ENCODE measurements around the gene CYP27C1.

The CYP27C1 gene

GRCh38 chr2:127196998-127197397 is 23.1 kb downstream of the CYP27C1 start:
- TF ChIP-seq EZH2phosphoT487 (IDR thresholded peaks at IDR 0.05; ENCODE audit: borderline replicate concordance) (no peak), CTCF (conservative IDR thresholded peaks at IDR 0.05; ENCODE audit: low read length) (peak; percentile 93)
- H3K4me3 ChIP-seq (ENCODE audit: low read length, poor library complexity, severe bottlenecking) = peak overlapping the region; percentile 77
- no peaks in the 10 kb centered on the region for H3K9me3 ChIP-seq (ENCODE audit: insufficient read depth, low read depth, low read length)
- H3K9me2 ChIP-seq (replicated peaks; ENCODE audit: low read depth, low read length) = no peaks in the 10 kb centered on the region
- no peaks in the 10 kb centered on the region for H4K20me1 ChIP-seq (ENCODE audit: insufficient read depth, low read length, poor library complexity, severe bottlenecking)
- peak overlapping the region; percentile 91 for H2AFZ ChIP-seq (ENCODE audit: low read length)
- H3K27me3 ChIP-seq (ENCODE audit: insufficient read depth, low read length, poor library complexity, severe bottlenecking) = no peaks in the 10 kb centered on the region
- no peaks in the 10 kb centered on the region for H3F3A ChIP-seq (ENCODE audit: low read depth)
- no peaks in the 10 kb centered on the region for H3K36me3 ChIP-seq (ENCODE audit: insufficient read depth, low read length)
- peak overlapping the region; percentile 20 for H3K9ac ChIP-seq (ENCODE audit: low read depth, low read length, poor library complexity, severe bottlenecking)
- no peaks in the 10 kb centered on the region for H3K79me2 ChIP-seq (ENCODE audit: insufficient read depth, low read length)
- peak overlapping the region; percentile 87 for H3K4me2 ChIP-seq (ENCODE audit: low read depth, low read length, poor library complexity, severe bottlenecking)
- H3K4me1 ChIP-seq (ENCODE audit: insufficient read depth, low read length, poor library complexity, severe bottlenecking) = peaks cover 6% of the 10 kb centered on the region

- Histone ChIP-seq H3K4me1 (ENCODE audit: insufficient read depth, low read length, poor library complexity, severe bottlenecking) (peaks cover 6% of the 10 kb centered on the region), H4K20me1 (ENCODE audit: insufficient read depth, low read length, poor library complexity, severe bottlenecking) (no peaks in the 10 kb centered on the region), H3K9me3 (ENCODE audit: insufficient read depth, low read depth, low read length) (no peaks in the 10 kb centered on the region), H3K79me2 (ENCODE audit: insufficient read depth, low read length) (no peaks in the 10 kb centered on the region), H3K36me3 (ENCODE audit: insufficient read depth, low read length) (no peaks in the 10 kb centered on the region), H3K9ac (ENCODE audit: low read depth, low read length, poor library complexity, severe bottlenecking) (no peak overlapping the region), H3K27me3 (ENCODE audit: insufficient read depth, low read length, poor library complexity, severe bottlenecking) (no peaks in the 10 kb centered on the region), H3K4me3 (ENCODE audit: low read length, poor library complexity, severe bottlenecking) (no peak overlapping the region), H3K9me2 (replicated peaks; ENCODE audit: low read depth, low read length) (no peaks in the 10 kb centered on the region), H3F3A (ENCODE audit: low read depth) (no peaks in the 10 kb centered on the region), H3K4me2 (ENCODE audit: low read depth, low read length, poor library complexity, severe bottlenecking) (no peak overlapping the region), H2AFZ (ENCODE audit: low read length) (no peak overlapping the region)
- TF ChIP-seq EZH2phosphoT487 (IDR thresholded peaks at IDR 0.05; ENCODE audit: borderline replicate concordance) (no peak), CTCF (conservative IDR thresholded peaks at IDR 0.05; ENCODE audit: low read length) (no peak)
Measured at GRCh38 chr2:127196549-127196948, 23.6 kb downstream of the CYP27C1 start.

- Histone ChIP-seq H3K9ac (ENCODE audit: low read depth, low read length, poor library complexity, severe bottlenecking) (no peak overlapping the region), H3K4me3 (ENCODE audit: low read length, poor library complexity, severe bottlenecking) (no peak overlapping the region), H4K20me1 (ENCODE audit: insufficient read depth, low read length, poor library complexity, severe bottlenecking) (no peaks in the 10 kb centered on the region), H3K4me1 (ENCODE audit: insufficient read depth, low read length, poor library complexity, severe bottlenecking) (peaks cover 6% of the 10 kb centered on the region), H3K9me2 (replicated peaks; ENCODE audit: low read depth, low read length) (no peaks in the 10 kb centered on the region), H2AFZ (ENCODE audit: low read length) (no peak overlapping the region), H3K9me3 (ENCODE audit: insufficient read depth, low read depth, low read length) (no peaks in the 10 kb centered on the region), H3K27me3 (ENCODE audit: insufficient read depth, low read length, poor library complexity, severe bottlenecking) (no peaks in the 10 kb centered on the region), H3K36me3 (ENCODE audit: insufficient read depth, low read length) (no peaks in the 10 kb centered on the region), H3F3A (ENCODE audit: low read depth) (no peaks in the 10 kb centered on the region), H3K4me2 (ENCODE audit: low read depth, low read length, poor library complexity, severe bottlenecking) (no peak overlapping the region), H3K79me2 (ENCODE audit: insufficient read depth, low read length) (no peaks in the 10 kb centered on the region)
- TF ChIP-seq CTCF (conservative IDR thresholded peaks at IDR 0.05; ENCODE audit: low read length) (no peak), EZH2phosphoT487 (IDR thresholded peaks at IDR 0.05; ENCODE audit: borderline replicate concordance) (no peak)
Measured at GRCh38 chr2:127195140-127196074, 24.7 kb downstream of the CYP27C1 start.
